Epithelial cell of esophagus (primary cell): Measurements from ENCODE around the gene PTPRN2.

Source experiments
- DNase-seq: peaks from one replicate; pipeline ENCODE4 v3.0.0; 2010; ENCODE audit warnings: low read depth
- H3K4me3 ChIP-seq: 2 replicates; pipeline ENCODE4 v1.5.1; 2011; ENCODE audit warnings: mild to moderate bottlenecking, low read length, control low read depth
- CTCF ChIP-seq: IDR thresholded peaks from 2 replicates; pipeline ENCODE4 v1.5.1; 2011; ENCODE audit warnings: low read depth, mild to moderate bottlenecking, low read length, control low read depth, inconsistent platforms; ENCODE audit not compliant: insufficient read depth; ENCODE audit errors: missing control alignments

PTPRN2 gene

GRCh38 chr7:157792241-157793086 lies 795.2 kb downstream of the PTPRN2 start:
- DNase-seq, result no peak
- TF ChIP-seq CTCF, result no peak
- no peak overlapping the region for H3K4me3 ChIP-seq

- no peak for TF ChIP-seq CTCF
- DNase-seq, result no peak
- H3K4me3 ChIP-seq, result no peak overlapping the region
Measured at GRCh38 chr7:157791666-157792065, 796.0 kb downstream of the PTPRN2 start.

GRCh38 chr7:157791261-157791660 lies 796.4 kb downstream of the PTPRN2 start:
- no peak for DNase-seq
- TF ChIP-seq CTCF, result no peak
- H3K4me3 ChIP-seq, result no peak overlapping the region

GRCh38 chr7:157789942-157790341 lies 797.7 kb downstream of the PTPRN2 start:
- TF ChIP-seq CTCF, result no peak
- DNase-seq, result no peak
- H3K4me3 ChIP-seq, result no peak overlapping the region

- DNase-seq, result no peak
- no peak for TF ChIP-seq CTCF
- H3K4me3 ChIP-seq, result no peak overlapping the region
Measured at GRCh38 chr7:157789094-157789493, 798.5 kb downstream of the PTPRN2 start.

GRCh38 chr7:157788573-157788972 lies 799.0 kb downstream of the PTPRN2 start:
- no peak overlapping the region for H3K4me3 ChIP-seq
- TF ChIP-seq CTCF, result no peak
- no peak for DNase-seq

GRCh38 chr7:157787275-157787701 lies 800.3 kb downstream of the PTPRN2 start:
- no peak overlapping the region for H3K4me3 ChIP-seq
- no peak for TF ChIP-seq CTCF
- DNase-seq, result no peak
